ENCODE measurements around the gene DNHD1. TPM values are rescaled to one million over a fixed set of nuclear protein-coding genes. Genes with fewer than 3 reads are reported as not detected.
A peak's percentile ranks its signal among the peaks of the same experiment; 100 is the strongest.

DNHD1 gene
- total RNA-seq, 1 experiment from 2014 or later, result 3.5 TPM

- H3K9me3 ChIP-seq (replicated peaks), result no peaks in the 10 kb centered on the region
- no peaks in the 10 kb centered on the region; the same call in 1 of the 2 replicates for H3K4me1 ChIP-seq
- peak within 1 kb of the TSS; percentile 86 for H3K4me3 ChIP-seq
- no peaks in the 10 kb centered on the region for H3K27me3 ChIP-seq
- no peaks in the 10 kb centered on the region for H3K36me3 ChIP-seq
- peak within 1 kb of the TSS; percentile 48; the same call in 1 of the 2 replicates for H3K27ac ChIP-seq
- peak; percentile 89 to 92 for DNase-seq
Measured at GRCh38 chr11:6473451-6474412, 23.3 kb upstream of the DNHD1 start, which contains the start of gene TRIM3. Gene TRIM3, minus strand, starts transcription at chr11:6473941. Its CDS starts 8,246 bp downstream, at chr11:6465695.

GRCh38 chr11:6474413-6474792 lies 22.7 kb upstream of the DNHD1 start:
- no peaks in the 10 kb centered on the region for H3K4me1 ChIP-seq
- peak overlapping the region; percentile 86 for H3K4me3 ChIP-seq
- no peaks in the 10 kb centered on the region for H3K36me3 ChIP-seq
- peak overlapping the region; percentile 48; the same call in 1 of the 2 replicates for H3K27ac ChIP-seq
- no peak for DNase-seq
- no peaks in the 10 kb centered on the region for H3K27me3 ChIP-seq
- no peaks in the 10 kb centered on the region for H3K9me3 ChIP-seq (replicated peaks)

- no peaks in the 10 kb centered on the region for H3K4me1 ChIP-seq
- H3K4me3 ChIP-seq, result no peak overlapping the region
- no peaks in the 10 kb centered on the region; the same call in 1 of the 2 replicates for H3K36me3 ChIP-seq
- no peaks in the 10 kb centered on the region for H3K27me3 ChIP-seq
- H3K27ac ChIP-seq, result no peak overlapping the region
- DNase-seq, result peak in 1 of 2 experiments; percentile 10
- no peaks in the 10 kb centered on the region for H3K9me3 ChIP-seq (replicated peaks)
Measured at GRCh38 chr11:6474806-6475500, 22.1 kb upstream of the DNHD1 start.

- Histone ChIP-seq H3K9me3 (replicated peaks) (no peaks in the 10 kb centered on the region), H3K36me3 (no peaks in the 10 kb centered on the region; the same call in 1 of the 2 replicates), H3K4me1 (peaks cover 3% of the 10 kb centered on the region; the same call in 1 of the 2 replicates), H3K4me3 (no peak overlapping the region), H3K27me3 (no peaks in the 10 kb centered on the region), H3K27ac (no peak overlapping the region)
- no peak for DNase-seq
Measured at GRCh38 chr11:6475936-6476335, 21.1 kb upstream of the DNHD1 start.

- Histone ChIP-seq H3K9me3 (replicated peaks) (no peaks in the 10 kb centered on the region), H3K4me3 (no peak overlapping the region), H3K36me3 (no peaks in the 10 kb centered on the region; the same call in 1 of the 2 replicates), H3K4me1 (peaks cover 3% of the 10 kb centered on the region; the same call in 1 of the 2 replicates), H3K27ac (no peak overlapping the region), H3K27me3 (no peaks in the 10 kb centered on the region)
- DNase-seq, result no peak
Measured at GRCh38 chr11:6476571-6476970, 20.5 kb upstream of the DNHD1 start.

GRCh38 chr11:6480299-6480914 lies 16.7 kb upstream of the DNHD1 start:
- H3K27ac ChIP-seq, result peak overlapping the region; percentile 82
- peaks cover 3% of the 10 kb centered on the region; the same call in 1 of the 2 replicates for H3K4me1 ChIP-seq
- DNase-seq, result no peak
- H3K9me3 ChIP-seq (replicated peaks), result no peaks in the 10 kb centered on the region
- H3K36me3 ChIP-seq, result peaks cover 24% of the 10 kb centered on the region
- no peaks in the 10 kb centered on the region for H3K27me3 ChIP-seq
- H3K4me3 ChIP-seq, result peak overlapping the region; percentile 83

- Histone ChIP-seq H3K4me1 (peaks cover 3% of the 10 kb centered on the region; the same call in 1 of the 2 replicates), H3K27ac (peak within 1 kb of the TSS; percentile 82), H3K4me3 (peak within 1 kb of the TSS; percentile 83), H3K36me3 (peaks cover 30% of the 10 kb centered on the region), H3K9me3 (replicated peaks) (no peaks in the 10 kb centered on the region), H3K27me3 (no peaks in the 10 kb centered on the region)
- DNase-seq, result peak; percentile 96 to 97
Measured at GRCh38 chr11:6481012-6481923, 15.8 kb upstream of the DNHD1 start, which contains the start of the genes ARFIP2 and TIMM10B. Gene ARFIP2, minus strand, starts transcription at chr11:6481331. Its CDS starts 910 bp downstream, at chr11:6480421. Gene TIMM10B, plus strand, starts transcription at chr11:6481501. Its CDS starts 16 bp downstream, at chr11:6481517.

- H3K27ac ChIP-seq, result peak overlapping the region; percentile 82
- H3K4me3 ChIP-seq, result peak overlapping the region; percentile 83
- peaks cover 34% of the 10 kb centered on the region for H3K36me3 ChIP-seq
- no peaks in the 10 kb centered on the region for H3K9me3 ChIP-seq (replicated peaks)
- H3K4me1 ChIP-seq, result peaks cover 3% of the 10 kb centered on the region; the same call in 1 of the 2 replicates
- no peaks in the 10 kb centered on the region for H3K27me3 ChIP-seq
- peak in 1 of 2 experiments; percentile 12 for DNase-seq
Measured at GRCh38 chr11:6481924-6482275, 15.2 kb upstream of the DNHD1 start.

- H3K4me1 ChIP-seq, result peaks cover 3% of the 10 kb centered on the region; the same call in 1 of the 2 replicates
- H3K27me3 ChIP-seq, result no peaks in the 10 kb centered on the region
- peak overlapping the region; percentile 83 for H3K4me3 ChIP-seq
- H3K9me3 ChIP-seq (replicated peaks), result no peaks in the 10 kb centered on the region
- peaks cover 39% of the 10 kb centered on the region for H3K36me3 ChIP-seq
- DNase-seq, result no peak
- no peak overlapping the region for H3K27ac ChIP-seq
Measured at GRCh38 chr11:6482441-6482840, 14.6 kb upstream of the DNHD1 start.

GRCh38 chr11:6483015-6483414 lies 14.1 kb upstream of the DNHD1 start:
- DNase-seq, result no peak
- Histone ChIP-seq H3K27me3 (no peaks in the 10 kb centered on the region), H3K4me1 (peaks cover 3% of the 10 kb centered on the region; the same call in 1 of the 2 replicates), H3K9me3 (replicated peaks) (no peaks in the 10 kb centered on the region), H3K27ac (no peak overlapping the region), H3K36me3 (peaks cover 42% of the 10 kb centered on the region), H3K4me3 (no peak overlapping the region)

GRCh38 chr11:6485661-6486060 lies 11.4 kb upstream of the DNHD1 start:
- Histone ChIP-seq H3K9me3 (replicated peaks) (no peaks in the 10 kb centered on the region), H3K27me3 (no peaks in the 10 kb centered on the region), H3K4me1 (no peaks in the 10 kb centered on the region), H3K4me3 (no peak overlapping the region), H3K36me3 (peaks cover 52% of the 10 kb centered on the region), H3K27ac (no peak overlapping the region)
- DNase-seq, result no peak

GRCh38 chr11:6486256-6486655 lies 10.8 kb upstream of the DNHD1 start:
- no peaks in the 10 kb centered on the region for H3K27me3 ChIP-seq
- no peak overlapping the region for H3K27ac ChIP-seq
- H3K36me3 ChIP-seq, result peaks cover 52% of the 10 kb centered on the region
- H3K4me3 ChIP-seq, result no peak overlapping the region
- DNase-seq, result no peak
- H3K9me3 ChIP-seq (replicated peaks), result no peaks in the 10 kb centered on the region
- no peaks in the 10 kb centered on the region for H3K4me1 ChIP-seq

GRCh38 chr11:6486938-6487337 lies 10.1 kb upstream of the DNHD1 start:
- Histone ChIP-seq H3K36me3 (peaks cover 55% of the 10 kb centered on the region), H3K9me3 (replicated peaks) (no peaks in the 10 kb centered on the region), H3K4me3 (no peak overlapping the region), H3K4me1 (no peaks in the 10 kb centered on the region), H3K27me3 (no peaks in the 10 kb centered on the region), H3K27ac (no peak overlapping the region)
- no peak for DNase-seq
